Hepatocyte (in vitro differentiated cells): ENCODE data around the gene WDR19.

Experiments used
- EZH2 ChIP-seq: fragments of 200-600 bp; sonication (generic); IDR thresholded peaks from 2 replicates; pipeline ENCODE4 v1.6.1; 2016; ENCODE audit warnings: antibody characterized with exemption, mild to moderate bottlenecking, borderline replicate concordance
- EZH2phosphoT487 ChIP-seq: fragments of 200-600 bp; sonication (generic); IDR thresholded peaks from one replicate; pipeline ENCODE4 v1.6.1; 2018; ENCODE audit warnings: antibody characterized with exemption, mild to moderate bottlenecking, low read depth, moderate library complexity; ENCODE audit not compliant: unreplicated experiment, severe bottlenecking
- TF ChIP-seq, protein P1 (sequence below): fragments of 200-600 bp; sonication (generic); IDR thresholded peaks from 2 replicates; pipeline ENCODE4 v1.5.1; 2016; ENCODE audit warnings: antibody characterized with exemption, mild to moderate bottlenecking; ENCODE audit not compliant: poor library complexity

DNA sequence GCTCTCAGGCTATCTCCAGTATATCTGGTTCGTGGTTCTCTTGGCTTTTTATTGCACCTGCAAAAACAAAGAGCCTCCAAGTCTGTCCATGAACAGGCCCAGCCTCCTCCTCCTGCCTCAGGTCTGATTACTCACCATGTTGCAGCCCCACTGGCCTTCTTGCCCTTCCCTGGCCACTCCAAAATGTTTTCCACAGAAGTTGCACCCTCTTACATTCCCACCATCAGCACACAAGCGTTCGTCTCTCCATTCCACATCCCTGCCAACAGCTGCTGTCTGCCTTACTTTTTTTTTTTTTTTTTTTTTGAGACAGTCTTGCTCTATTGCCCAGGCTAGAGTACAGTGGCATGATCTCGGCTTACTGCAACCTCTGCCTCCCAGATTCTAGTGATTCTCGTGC, 97.1 kb downstream of the WDR19 start:
- TF ChIP-seq, protein P1, sequence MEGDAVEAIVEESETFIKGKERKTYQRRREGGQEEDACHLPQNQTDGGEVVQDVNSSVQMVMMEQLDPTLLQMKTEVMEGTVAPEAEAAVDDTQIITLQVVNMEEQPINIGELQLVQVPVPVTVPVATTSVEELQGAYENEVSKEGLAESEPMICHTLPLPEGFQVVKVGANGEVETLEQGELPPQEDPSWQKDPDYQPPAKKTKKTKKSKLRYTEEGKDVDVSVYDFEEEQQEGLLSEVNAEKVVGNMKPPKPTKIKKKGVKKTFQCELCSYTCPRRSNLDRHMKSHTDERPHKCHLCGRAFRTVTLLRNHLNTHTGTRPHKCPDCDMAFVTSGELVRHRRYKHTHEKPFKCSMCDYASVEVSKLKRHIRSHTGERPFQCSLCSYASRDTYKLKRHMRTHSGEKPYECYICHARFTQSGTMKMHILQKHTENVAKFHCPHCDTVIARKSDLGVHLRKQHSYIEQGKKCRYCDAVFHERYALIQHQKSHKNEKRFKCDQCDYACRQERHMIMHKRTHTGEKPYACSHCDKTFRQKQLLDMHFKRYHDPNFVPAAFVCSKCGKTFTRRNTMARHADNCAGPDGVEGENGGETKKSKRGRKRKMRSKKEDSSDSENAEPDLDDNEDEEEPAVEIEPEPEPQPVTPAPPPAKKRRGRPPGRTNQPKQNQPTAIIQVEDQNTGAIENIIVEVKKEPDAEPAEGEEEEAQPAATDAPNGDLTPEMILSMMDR: no peak
- TF ChIP-seq EZH2: no peak
- no peak for TF ChIP-seq EZH2phosphoT487
